Measurements from ENCODE around the gene ACAN. TPM values are rescaled to one million over a fixed set of nuclear protein-coding genes. Genes with fewer than 3 reads are reported as not detected.
A peak's percentile ranks its signal among the peaks of the same experiment; 100 is the strongest.

ACAN gene
- total and polyA plus RNA-seq, 9 of the 15 experiments (the other 6 are each of a cell fraction or from before 2014, with no cell fraction given) = not detected

DNA sequence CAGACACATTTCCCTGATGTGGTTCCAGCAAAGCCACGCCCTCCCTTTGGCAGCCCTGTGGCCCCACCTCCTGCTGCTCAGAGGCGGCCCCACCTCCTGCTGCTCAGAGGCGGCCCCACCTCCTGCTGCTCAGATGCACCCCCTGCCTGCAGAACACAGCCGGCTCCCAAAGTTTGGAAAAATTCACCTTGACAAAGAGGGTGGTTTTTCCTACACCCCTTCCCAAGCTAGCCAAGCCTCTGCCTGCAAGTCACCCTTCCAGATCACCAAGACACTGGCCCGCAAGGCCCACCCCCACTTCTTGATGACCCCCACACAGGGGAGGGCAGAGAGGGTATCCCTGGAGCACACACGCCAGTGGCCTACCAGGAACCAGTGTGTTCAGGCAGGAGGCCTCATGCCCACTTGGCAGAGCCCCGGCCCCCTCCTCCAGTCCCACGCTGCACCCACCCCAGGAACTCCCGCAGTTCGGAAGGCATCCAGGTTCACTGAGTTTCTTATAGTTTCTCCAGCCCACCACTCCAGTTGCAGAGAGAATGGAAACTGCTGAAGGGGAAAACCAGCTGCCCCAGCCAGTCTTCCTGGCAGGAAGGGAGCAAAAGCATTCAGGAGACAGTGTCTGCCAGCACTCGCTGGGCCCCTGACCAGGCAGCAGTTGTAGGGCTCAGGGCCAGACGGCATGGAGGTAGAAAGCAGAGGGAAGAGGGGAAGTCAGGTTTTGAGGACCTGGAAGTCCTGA lies 94.4 kb downstream of the ACAN start (continued):
- TF ChIP-seq, protein P1, sequence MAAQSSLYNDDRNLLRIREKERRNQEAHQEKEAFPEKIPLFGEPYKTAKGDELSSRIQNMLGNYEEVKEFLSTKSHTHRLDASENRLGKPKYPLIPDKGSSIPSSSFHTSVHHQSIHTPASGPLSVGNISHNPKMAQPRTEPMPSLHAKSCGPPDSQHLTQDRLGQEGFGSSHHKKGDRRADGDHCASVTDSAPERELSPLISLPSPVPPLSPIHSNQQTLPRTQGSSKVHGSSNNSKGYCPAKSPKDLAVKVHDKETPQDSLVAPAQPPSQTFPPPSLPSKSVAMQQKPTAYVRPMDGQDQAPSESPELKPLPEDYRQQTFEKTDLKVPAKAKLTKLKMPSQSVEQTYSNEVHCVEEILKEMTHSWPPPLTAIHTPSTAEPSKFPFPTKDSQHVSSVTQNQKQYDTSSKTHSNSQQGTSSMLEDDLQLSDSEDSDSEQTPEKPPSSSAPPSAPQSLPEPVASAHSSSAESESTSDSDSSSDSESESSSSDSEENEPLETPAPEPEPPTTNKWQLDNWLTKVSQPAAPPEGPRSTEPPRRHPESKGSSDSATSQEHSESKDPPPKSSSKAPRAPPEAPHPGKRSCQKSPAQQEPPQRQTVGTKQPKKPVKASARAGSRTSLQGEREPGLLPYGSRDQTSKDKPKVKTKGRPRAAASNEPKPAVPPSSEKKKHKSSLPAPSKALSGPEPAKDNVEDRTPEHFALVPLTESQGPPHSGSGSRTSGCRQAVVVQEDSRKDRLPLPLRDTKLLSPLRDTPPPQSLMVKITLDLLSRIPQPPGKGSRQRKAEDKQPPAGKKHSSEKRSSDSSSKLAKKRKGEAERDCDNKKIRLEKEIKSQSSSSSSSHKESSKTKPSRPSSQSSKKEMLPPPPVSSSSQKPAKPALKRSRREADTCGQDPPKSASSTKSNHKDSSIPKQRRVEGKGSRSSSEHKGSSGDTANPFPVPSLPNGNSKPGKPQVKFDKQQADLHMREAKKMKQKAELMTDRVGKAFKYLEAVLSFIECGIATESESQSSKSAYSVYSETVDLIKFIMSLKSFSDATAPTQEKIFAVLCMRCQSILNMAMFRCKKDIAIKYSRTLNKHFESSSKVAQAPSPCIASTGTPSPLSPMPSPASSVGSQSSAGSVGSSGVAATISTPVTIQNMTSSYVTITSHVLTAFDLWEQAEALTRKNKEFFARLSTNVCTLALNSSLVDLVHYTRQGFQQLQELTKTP (IDR thresholded peaks at IDR 0.05; ENCODE audit: low read depth in 1 of 2, partially characterized antibody in 2 of 2) = no peak
- TF ChIP-seq, protein P2, sequence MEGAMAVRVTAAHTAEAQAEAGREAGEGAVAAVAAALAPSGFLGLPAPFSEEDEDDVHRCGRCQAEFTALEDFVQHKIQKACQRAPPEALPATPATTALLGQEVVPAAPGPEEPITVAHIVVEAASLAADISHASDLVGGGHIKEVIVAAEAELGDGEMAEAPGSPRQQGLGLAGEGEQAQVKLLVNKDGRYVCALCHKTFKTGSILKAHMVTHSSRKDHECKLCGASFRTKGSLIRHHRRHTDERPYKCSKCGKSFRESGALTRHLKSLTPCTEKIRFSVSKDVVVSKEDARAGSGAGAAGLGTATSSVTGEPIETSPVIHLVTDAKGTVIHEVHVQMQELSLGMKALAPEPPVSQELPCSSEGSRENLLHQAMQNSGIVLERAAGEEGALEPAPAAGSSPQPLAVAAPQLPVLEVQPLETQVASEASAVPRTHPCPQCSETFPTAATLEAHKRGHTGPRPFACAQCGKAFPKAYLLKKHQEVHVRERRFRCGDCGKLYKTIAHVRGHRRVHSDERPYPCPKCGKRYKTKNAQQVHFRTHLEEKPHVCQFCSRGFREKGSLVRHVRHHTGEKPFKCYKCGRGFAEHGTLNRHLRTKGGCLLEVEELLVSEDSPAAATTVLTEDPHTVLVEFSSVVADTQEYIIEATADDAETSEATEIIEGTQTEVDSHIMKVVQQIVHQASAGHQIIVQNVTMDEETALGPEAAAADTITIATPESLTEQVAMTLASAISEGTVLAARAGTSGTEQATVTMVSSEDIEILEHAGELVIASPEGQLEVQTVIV (CRISPR knock-in tag; IDR thresholded peaks at IDR 0.05; ENCODE audit: borderline replicate concordance) = no peak
- TF ChIP-seq POLR2A (conservative IDR thresholded peaks at IDR 0.05) = no peak
- TF ChIP-seq, protein P3, sequence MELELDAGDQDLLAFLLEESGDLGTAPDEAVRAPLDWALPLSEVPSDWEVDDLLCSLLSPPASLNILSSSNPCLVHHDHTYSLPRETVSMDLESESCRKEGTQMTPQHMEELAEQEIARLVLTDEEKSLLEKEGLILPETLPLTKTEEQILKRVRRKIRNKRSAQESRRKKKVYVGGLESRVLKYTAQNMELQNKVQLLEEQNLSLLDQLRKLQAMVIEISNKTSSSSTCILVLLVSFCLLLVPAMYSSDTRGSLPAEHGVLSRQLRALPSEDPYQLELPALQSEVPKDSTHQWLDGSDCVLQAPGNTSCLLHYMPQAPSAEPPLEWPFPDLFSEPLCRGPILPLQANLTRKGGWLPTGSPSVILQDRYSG (tag; conservative IDR thresholded peaks at IDR 0.05; ENCODE audit: low read depth) = no peak
- TF ChIP-seq, protein P4, sequence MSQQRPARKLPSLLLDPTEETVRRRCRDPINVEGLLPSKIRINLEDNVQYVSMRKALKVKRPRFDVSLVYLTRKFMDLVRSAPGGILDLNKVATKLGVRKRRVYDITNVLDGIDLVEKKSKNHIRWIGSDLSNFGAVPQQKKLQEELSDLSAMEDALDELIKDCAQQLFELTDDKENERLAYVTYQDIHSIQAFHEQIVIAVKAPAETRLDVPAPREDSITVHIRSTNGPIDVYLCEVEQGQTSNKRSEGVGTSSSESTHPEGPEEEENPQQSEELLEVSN (IDR thresholded peaks at IDR 0.05; ENCODE audit: borderline replicate concordance in 1 of 2, extremely low read depth in 1 of 2, insufficient read depth in 1 of 2, insufficient read length in 1 of 2, low read depth in 1 of 2, low read length in 1 of 2, poor library complexity in 1 of 2, severe bottlenecking in 1 of 2) = no peak
- TF ChIP-seq NR2F6 (CRISPR knock-in tag; IDR thresholded peaks at IDR 0.05) = no peak
- no peak for TF ChIP-seq MEF2A (IDR thresholded peaks at IDR 0.05; ENCODE audit: control insufficient read depth, low read depth, low read length)
- no peak for TF ChIP-seq ADNP (tag; IDR thresholded peaks at IDR 0.05)
- no peak for TF ChIP-seq FOSL1 (tag; conservative IDR thresholded peaks at IDR 0.05)
- TF ChIP-seq ZNF780A (CRISPR knock-in tag; IDR thresholded peaks at IDR 0.05) = no peak
- TF ChIP-seq PHTF2 (CRISPR knock-in tag; IDR thresholded peaks at IDR 0.05) = no peak
- TF ChIP-seq NCOA4 (IDR thresholded peaks at IDR 0.05; ENCODE audit: partially characterized antibody) = no peak
- TF ChIP-seq NRF1 (conservative IDR thresholded peaks at IDR 0.05 in 1 of 2, IDR thresholded peaks at IDR 0.05 in 1 of 2) = peak; percentile 58 to 65
- TF ChIP-seq ARHGAP35 (IDR thresholded peaks at IDR 0.05; ENCODE audit: partially characterized antibody) = no peak
- TF ChIP-seq, protein P5, sequence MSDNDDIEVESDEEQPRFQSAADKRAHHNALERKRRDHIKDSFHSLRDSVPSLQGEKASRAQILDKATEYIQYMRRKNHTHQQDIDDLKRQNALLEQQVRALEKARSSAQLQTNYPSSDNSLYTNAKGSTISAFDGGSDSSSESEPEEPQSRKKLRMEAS (CRISPR knock-in tag; IDR thresholded peaks at IDR 0.05) = no peak
- peak; percentile 48; the same call in 1 of the 2 replicates for TF ChIP-seq XRCC5 (IDR thresholded peaks at IDR 0.05; ENCODE audit: low read depth, low read length)
- no peak for TF ChIP-seq ZNF695 (CRISPR knock-in tag; IDR thresholded peaks at IDR 0.05)
- no peak for TF ChIP-seq ZNF263 (CRISPR knock-in tag; IDR thresholded peaks at IDR 0.05; ENCODE audit: borderline replicate concordance)
- TF ChIP-seq SMAD1 (IDR thresholded peaks at IDR 0.05; ENCODE audit: low read depth, low read length, partially characterized antibody) = no peak

All from K562 (cell line).